Skeletal muscle satellite cell (primary cell): Measurements from ENCODE around the gene HTRA3.

Source experiments
- H3K27me3 ChIP-seq: 2 replicates; pipeline ENCODE4 v1.7.0; 2013; ENCODE audit warnings: low read length; ENCODE audit not compliant: control insufficient read depth, insufficient read depth
- H3K36me3 ChIP-seq: 2 replicates; pipeline ENCODE4 v1.7.0; 2013; ENCODE audit warnings: mild to moderate bottlenecking, control low read depth, low read length; ENCODE audit not compliant: insufficient read depth
- H3K4me1 ChIP-seq: 2 replicates; pipeline ENCODE4 v1.7.0; 2013; ENCODE audit warnings: low read length; ENCODE audit not compliant: control insufficient read depth, insufficient read depth
- H3K4me2 ChIP-seq: 2 replicates; pipeline ENCODE4 v1.7.0; 2013; ENCODE audit warnings: mild to moderate bottlenecking, low read length
- H3K4me3 ChIP-seq: 2 replicates; pipeline ENCODE4 v1.7.0; 2013; ENCODE audit warnings: low read length
- H3K9ac ChIP-seq: 2 replicates; pipeline ENCODE4 v1.7.0; 2013; ENCODE audit warnings: mild to moderate bottlenecking, low read depth, low read length, moderate library complexity
- H3K9me3 ChIP-seq: replicated peaks from 2 replicates; pipeline ENCODE4 v1.7.0; 2013; ENCODE audit warnings: mild to moderate bottlenecking, control low read depth, low read length

HTRA3 gene

DNA sequence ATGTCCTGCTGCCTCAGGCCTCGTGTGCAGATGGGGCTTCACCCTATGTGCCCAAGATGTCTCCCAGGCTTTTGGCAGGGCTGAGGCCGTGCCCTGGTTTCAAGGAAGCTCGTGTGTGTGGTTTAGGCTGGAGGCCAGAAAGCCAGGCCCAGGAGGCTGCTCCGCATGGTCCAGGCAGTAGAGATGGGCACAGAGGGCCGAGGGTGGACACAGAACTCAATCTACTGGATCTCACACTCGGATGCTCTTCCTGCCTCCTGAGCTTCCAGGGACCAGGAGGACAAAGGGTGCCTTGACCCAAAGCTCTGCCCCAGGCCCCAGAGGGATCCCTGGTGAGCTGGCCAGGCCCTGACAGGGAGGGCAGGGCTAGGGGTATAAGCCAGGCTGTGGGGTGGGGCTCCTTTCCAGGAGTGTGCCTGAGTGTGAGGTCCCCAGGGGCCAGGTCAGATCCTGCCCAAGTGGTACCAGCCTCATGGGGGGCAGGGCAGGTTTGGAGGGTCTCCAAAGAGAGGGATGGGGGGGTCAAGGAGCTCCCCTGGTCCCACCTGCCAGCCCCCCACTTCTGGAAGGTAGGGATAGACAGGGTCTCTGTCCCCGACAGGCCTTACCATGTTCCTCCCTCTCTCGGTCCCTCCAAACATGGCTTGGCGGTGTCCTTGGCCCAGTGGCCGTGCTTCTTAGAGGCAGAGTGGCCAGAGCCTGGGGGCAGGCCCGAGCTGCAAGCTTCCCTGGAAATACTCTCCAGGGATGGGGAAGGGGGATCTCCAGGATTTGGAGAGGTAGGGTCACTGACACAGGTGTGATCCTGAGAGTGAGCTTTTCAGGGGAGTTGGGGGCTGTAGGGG, 23.8 kb downstream of the HTRA3 start:
- peaks cover 4% of the 10 kb centered on the region for H3K27me3 ChIP-seq

DNA sequence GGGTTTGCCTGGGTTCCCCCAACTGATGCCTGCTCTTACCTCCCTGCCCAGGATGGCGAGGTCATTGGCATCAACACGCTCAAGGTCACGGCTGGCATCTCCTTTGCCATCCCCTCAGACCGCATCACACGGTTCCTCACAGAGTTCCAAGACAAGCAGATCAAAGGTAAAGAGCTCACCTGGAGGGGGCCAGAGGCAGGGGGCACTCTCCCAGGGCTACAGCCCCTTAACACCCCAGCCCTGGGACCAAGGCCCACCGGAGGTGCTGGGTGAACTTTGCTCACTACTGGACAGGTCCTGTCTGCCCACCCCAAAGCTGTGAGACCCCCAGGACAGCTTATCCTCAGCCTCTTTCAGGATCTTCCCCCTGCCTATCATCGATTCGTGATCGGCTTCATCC, 24.5 kb downstream of the HTRA3 start:
- no peak overlapping the region for H3K4me3 ChIP-seq
- no peaks in the 10 kb centered on the region for H3K4me1 ChIP-seq
- no peaks in the 10 kb centered on the region for H3K9me3 ChIP-seq
- H3K4me2 ChIP-seq = no peak overlapping the region
- peaks cover 4% of the 10 kb centered on the region for H3K27me3 ChIP-seq
- H3K36me3 ChIP-seq = no peaks in the 10 kb centered on the region
- H3K9ac ChIP-seq = no peak overlapping the region

More for the DNA sequence above, 23.8 kb downstream of the HTRA3 start:
- Histone ChIP-seq H3K4me1 (no peaks in the 10 kb centered on the region), H3K9ac (no peak overlapping the region), H3K9me3 (no peaks in the 10 kb centered on the region), H3K4me3 (no peak overlapping the region), H3K36me3 (no peaks in the 10 kb centered on the region), H3K4me2 (no peak overlapping the region)

DNA sequence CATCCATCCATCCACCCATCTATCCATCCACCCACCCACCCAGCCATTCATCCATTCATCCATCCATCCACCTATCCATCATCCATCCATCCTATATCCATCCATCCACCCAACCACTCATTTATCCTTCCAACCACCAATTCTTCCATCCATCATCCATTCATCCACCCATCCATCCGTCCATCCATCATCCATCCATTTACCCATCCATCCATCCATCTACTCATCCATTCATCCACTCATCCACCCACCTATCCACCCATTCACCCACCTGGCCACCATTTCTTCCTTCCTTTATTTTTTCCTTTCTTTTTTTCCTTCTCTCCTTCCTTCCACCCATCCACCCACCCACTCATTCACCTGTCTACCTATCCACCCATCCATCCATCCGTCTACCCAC, 25.2 kb downstream of the HTRA3 start:
- H3K9me3 ChIP-seq = no peaks in the 10 kb centered on the region
- H3K4me2 ChIP-seq = no peak overlapping the region
- no peak overlapping the region for H3K4me3 ChIP-seq
- no peaks in the 10 kb centered on the region for H3K36me3 ChIP-seq
- no peaks in the 10 kb centered on the region for H3K4me1 ChIP-seq
- H3K27me3 ChIP-seq = peaks cover 4% of the 10 kb centered on the region
- H3K9ac ChIP-seq = no peak overlapping the region

DNA sequence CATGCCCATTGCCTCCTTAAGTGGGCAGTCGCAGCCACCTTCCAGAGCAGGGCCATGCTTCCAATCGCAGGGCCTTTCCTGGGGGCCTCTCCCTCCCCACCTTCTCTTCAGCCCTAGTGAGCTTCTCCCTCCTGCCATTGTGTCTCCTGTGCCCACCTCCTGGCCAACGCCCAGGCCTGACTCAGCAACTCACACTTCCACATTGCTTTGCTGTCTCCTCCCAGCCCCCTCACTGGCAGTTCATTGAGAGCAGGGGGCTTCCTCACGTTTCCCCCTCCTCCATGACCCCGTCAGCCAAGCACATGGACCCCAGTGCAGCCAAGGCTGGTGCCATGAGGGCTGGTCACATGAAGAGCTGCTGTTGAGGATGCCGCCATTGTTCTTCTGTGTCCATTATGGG, 25.9 kb downstream of the HTRA3 start:
- no peaks in the 10 kb centered on the region for H3K36me3 ChIP-seq
- H3K4me1 ChIP-seq = no peaks in the 10 kb centered on the region
- peaks cover 4% of the 10 kb centered on the region for H3K27me3 ChIP-seq
- H3K9ac ChIP-seq = no peak overlapping the region
- H3K9me3 ChIP-seq = no peaks in the 10 kb centered on the region
- no peak overlapping the region for H3K4me2 ChIP-seq
- no peak overlapping the region for H3K4me3 ChIP-seq

DNA sequence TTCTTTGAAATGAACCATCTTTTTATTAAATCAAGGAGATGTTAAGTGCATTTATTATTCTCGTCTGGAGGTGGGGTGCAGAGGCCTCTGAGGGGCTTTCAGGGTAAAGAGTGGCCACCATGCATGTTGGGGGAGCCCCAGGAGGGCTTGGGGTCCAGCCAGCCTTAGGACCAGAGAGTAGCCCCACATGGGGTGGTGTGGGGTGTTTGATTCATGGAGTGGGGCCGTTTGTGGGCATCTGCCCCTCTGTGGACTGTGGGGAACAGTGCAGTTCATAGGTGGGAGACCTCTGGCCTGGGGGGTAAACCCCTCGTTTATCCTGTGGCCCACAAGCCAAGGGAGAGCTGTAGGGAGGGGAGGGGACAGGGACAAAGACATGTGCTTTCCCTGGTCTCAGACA, 26.9 kb downstream of the HTRA3 start:
- no peaks in the 10 kb centered on the region for H3K9me3 ChIP-seq
- H3K9ac ChIP-seq = no peak overlapping the region
- H3K4me3 ChIP-seq = no peak overlapping the region
- H3K4me1 ChIP-seq = no peaks in the 10 kb centered on the region
- peaks cover 4% of the 10 kb centered on the region for H3K27me3 ChIP-seq
- H3K36me3 ChIP-seq = no peaks in the 10 kb centered on the region
- no peak overlapping the region for H3K4me2 ChIP-seq

DNA sequence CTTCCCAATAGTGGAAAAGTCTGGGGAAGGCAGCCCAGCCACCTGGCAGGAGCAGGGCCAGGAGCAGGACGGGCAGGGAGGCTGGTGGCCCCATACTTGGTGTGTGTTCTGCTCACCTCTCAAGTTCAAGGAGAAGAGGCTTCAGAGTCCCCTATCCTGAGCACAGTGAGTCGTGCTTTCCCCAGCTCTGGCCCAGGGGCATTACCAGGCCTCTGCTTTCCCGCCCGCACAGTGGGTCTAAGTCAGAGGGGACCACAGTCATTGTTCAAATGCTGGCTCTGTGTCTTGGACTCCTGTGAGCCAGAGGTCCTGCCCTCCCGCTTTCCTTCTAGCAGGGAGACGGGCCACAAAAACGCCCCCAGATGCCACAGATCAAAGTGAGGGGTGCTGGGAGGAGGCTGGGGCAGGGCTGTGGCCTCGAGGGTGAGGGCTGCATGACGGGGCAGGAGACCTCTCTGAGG, 27.6 kb downstream of the HTRA3 start:
- Histone ChIP-seq H3K9ac (no peak overlapping the region), H3K4me1 (no peaks in the 10 kb centered on the region), H3K27me3 (peaks cover 4% of the 10 kb centered on the region), H3K36me3 (no peaks in the 10 kb centered on the region), H3K9me3 (no peaks in the 10 kb centered on the region), H3K4me3 (no peak overlapping the region), H3K4me2 (no peak overlapping the region)

DNA sequence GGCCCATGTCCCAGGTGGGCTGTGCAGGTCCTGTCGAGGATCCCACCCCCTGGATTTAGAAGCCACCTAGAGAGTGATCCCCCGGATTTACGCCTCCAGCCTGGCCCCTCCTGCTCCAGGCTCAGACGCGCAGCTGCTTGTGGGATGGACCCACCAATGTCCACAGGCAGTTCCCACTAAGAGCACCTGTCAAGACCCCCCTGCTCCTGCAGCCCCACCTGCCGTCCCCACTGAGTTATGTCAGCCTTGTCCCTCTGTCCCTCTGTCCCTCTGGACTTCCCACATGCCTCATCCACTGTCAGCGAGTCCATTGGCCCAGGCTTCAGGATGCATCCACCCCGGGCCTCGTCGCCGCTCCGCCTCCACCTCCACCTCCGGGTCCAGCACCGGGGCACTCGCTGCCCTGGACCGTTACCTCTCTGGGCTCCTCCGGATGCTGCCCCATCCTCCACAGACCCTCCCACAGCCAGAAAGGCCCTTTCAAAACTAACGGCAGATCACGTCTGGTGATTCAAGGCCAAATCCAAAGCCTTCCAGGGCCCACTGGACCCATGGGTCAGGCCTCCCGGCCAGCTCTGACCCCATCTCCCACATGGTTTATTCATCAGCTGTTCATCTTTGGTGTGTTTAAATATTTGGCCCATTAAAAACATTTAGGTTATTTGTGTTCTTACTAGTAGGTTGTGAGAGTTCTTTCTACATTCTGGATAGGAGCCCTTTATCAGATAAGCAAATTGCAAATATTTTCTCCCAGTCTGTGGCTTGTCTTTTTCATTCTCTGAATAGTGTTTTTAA, 28.3 kb downstream of the HTRA3 start:
- H3K4me1 ChIP-seq = no peaks in the 10 kb centered on the region
- no peak overlapping the region for H3K4me3 ChIP-seq
- H3K4me2 ChIP-seq = no peak overlapping the region
- no peaks in the 10 kb centered on the region for H3K9me3 ChIP-seq
- H3K27me3 ChIP-seq = peaks cover 4% of the 10 kb centered on the region
- no peak overlapping the region for H3K9ac ChIP-seq
- H3K36me3 ChIP-seq = no peaks in the 10 kb centered on the region

DNA sequence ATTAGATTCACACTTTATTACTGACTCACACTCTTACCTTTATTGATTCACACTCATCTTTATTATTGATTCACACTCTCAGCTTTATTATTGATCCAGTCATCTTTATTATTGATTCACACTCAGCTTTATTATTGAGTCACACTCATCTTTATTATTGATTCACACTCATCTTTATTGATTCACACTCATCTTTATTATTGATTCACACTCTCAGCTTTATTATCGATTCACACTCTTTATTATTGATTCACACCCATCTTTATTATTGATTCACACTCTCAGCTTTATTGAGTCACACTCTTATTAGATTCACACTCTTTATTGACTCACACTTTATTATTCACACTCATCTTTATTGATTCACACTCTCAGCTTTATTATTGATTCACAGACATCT, 31.3 kb downstream of the HTRA3 start:
- H3K4me1 ChIP-seq = peaks cover 12% of the 10 kb centered on the region
- no peak overlapping the region for H3K4me3 ChIP-seq
- H3K9ac ChIP-seq = no peak overlapping the region
- H3K36me3 ChIP-seq = no peaks in the 10 kb centered on the region
- H3K4me2 ChIP-seq = no peak overlapping the region
- H3K27me3 ChIP-seq = no peaks in the 10 kb centered on the region
- no peaks in the 10 kb centered on the region for H3K9me3 ChIP-seq

DNA sequence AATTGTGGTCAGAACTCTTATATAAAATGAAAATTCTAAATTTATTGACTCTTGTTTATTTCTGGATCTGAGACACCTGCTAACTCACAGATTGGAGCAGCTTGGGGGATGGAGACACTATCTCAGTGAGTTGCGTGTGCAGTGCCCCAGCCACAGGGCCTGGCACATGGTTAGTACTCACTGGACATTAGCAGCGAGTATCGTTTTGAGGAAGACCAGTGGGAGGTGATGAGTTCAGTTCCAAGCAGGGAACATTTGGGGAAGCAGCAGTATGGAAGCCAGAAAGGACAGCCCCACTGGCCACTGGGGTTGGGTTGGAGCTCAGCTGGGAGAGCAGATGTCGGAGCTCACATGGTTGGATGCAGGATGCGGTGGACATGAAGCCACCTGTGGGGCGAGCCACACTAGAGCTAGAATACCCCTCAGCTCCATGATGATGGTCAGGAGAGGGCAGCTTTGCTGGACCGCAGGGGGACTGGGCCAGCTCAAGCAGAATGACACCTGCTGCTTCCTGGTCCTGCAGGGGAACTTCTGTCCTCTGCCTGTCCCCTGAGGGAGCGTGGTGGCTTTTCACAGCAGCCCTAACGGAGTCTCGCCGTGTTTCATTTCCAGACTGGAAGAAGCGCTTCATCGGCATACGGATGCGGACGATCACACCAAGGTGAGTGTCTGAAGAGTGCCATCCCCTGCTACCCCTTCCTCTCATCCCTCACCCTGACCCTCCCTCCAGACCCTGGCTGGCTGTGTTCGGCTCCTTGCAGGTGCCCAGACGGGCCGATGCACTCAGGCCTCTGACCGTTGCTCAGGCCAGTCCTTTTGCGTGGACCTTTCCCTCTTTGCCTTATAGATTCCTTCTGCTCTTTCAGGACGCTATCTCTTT, 32.5 kb downstream of the HTRA3 start:
- no peaks in the 10 kb centered on the region for H3K27me3 ChIP-seq
- H3K36me3 ChIP-seq = no peaks in the 10 kb centered on the region
- no peak overlapping the region for H3K4me3 ChIP-seq
- H3K9me3 ChIP-seq = no peaks in the 10 kb centered on the region
- H3K9ac ChIP-seq = no peak overlapping the region
- H3K4me2 ChIP-seq = no peak overlapping the region
- peaks cover 25% of the 10 kb centered on the region for H3K4me1 ChIP-seq

DNA sequence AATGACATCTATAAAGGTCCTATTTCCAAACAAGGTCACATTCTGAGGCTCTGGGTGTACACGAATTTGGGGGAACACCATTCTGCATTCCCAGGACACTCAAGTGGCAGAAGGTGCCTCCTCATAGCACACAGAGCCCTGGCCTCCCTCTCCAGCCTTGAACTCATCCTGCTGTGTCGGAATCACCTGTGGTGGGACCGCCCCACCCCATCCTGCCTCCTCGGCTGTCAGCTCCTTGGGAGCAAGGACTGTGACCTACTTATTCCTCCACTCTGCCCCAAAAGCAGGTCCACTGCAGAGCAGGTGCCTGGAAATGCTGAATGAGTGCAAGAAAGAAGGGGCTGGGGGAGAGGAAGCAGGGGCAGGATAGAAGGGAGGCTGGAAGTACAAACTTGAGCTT, 33.5 kb downstream of the HTRA3 start:
- H3K27me3 ChIP-seq = no peaks in the 10 kb centered on the region
- H3K4me3 ChIP-seq = no peak overlapping the region
- H3K4me1 ChIP-seq = peaks cover 28% of the 10 kb centered on the region

More for the DNA sequence above, 33.5 kb downstream of the HTRA3 start:
- Histone ChIP-seq H3K36me3 (no peaks in the 10 kb centered on the region), H3K4me2 (no peak overlapping the region), H3K9me3 (no peaks in the 10 kb centered on the region), H3K9ac (no peak overlapping the region)
